HFF-Myc (cell line): Measurements from ENCODE around the gene GRIK4.

Source experiments
- DNase-seq: peaks from one replicate; pipeline ENCODE4 v3.0.0-alpha.2; 2011; ENCODE audit warnings: low read depth; ENCODE audit errors: extremely low read depth
- H3K4me3 ChIP-seq: replicated peaks from 2 replicates; pipeline ENCODE4 v1.5.1; 2011; ENCODE audit warnings: low read depth, mild to moderate bottlenecking, control low read depth, low read length
- CTCF ChIP-seq: IDR thresholded peaks from 2 replicates; pipeline ENCODE4 v1.5.1; 2012; ENCODE audit warnings: mild to moderate bottlenecking, low read depth, low read length, control low read depth; ENCODE audit errors: missing control alignments

Gene GRIK4

GRCh38 chr11:120744016-120744994, 232.8 kb downstream of the GRIK4 start:
- no peak for TF ChIP-seq CTCF
- H3K4me3 ChIP-seq: no peak overlapping the region
- DNase-seq: no peak

- no peak for DNase-seq
- no peak overlapping the region for H3K4me3 ChIP-seq
- no peak for TF ChIP-seq CTCF
Measured at GRCh38 chr11:120746376-120746775, 234.8 kb downstream of the GRIK4 start.

- no peak for TF ChIP-seq CTCF
Measured at GRCh38 chr11:120746836-120747609, 235.5 kb downstream of the GRIK4 start.

GRCh38 chr11:120747850-120748814, 236.6 kb downstream of the GRIK4 start:
- no peak overlapping the region for H3K4me3 ChIP-seq
- no peak for DNase-seq
- TF ChIP-seq CTCF: no peak

More at GRCh38 chr11:120746836-120747609, 235.5 kb downstream of the GRIK4 start:
- no peak for DNase-seq
- H3K4me3 ChIP-seq: no peak overlapping the region

- no peak for DNase-seq
- H3K4me3 ChIP-seq: no peak overlapping the region
- no peak for TF ChIP-seq CTCF
Measured at GRCh38 chr11:120749395-120749794, 237.8 kb downstream of the GRIK4 start.
